Neural crest cell (in vitro differentiated cells): ENCODE measurements around the gene DNASE1L3. TPM values are rescaled to one million over a fixed set of nuclear protein-coding genes. Genes with fewer than 3 reads are reported as not detected.
A peak's percentile ranks its signal among the peaks of the same experiment; 100 is the strongest.

ENCODE experiments used
- DNase-seq: peaks from one replicate; pipeline ENCODE4 v3.0.0; 2021; ENCODE audit warnings: low read depth, mixed read lengths, low spot score
- H3K27ac Mint-ChIP-seq: one replicate; pipeline ENCODE4 v1.8.0; 2021; ENCODE audit warnings: mild to moderate bottlenecking, mixed read lengths; ENCODE audit not compliant: unreplicated experiment
- H3K27me3 Mint-ChIP-seq: 2 replicates; pipeline ENCODE4 v1.8.0; 2021; ENCODE audit warnings: low read depth, mild to moderate bottlenecking, mixed read lengths
- H3K36me3 Mint-ChIP-seq: 2 replicates; pipeline ENCODE4 v1.8.0; 2021; ENCODE audit warnings: low read depth, mild to moderate bottlenecking, mixed read lengths
- H3K4me1 Mint-ChIP-seq: 2 replicates; pipeline ENCODE4 v1.8.0; 2021; ENCODE audit warnings: mixed read lengths
- H3K4me3 Mint-ChIP-seq: one replicate; pipeline ENCODE4 v1.8.0; 2021; ENCODE audit warnings: mild to moderate bottlenecking, mixed read lengths
- H3K9me3 Mint-ChIP-seq: 2 replicates; pipeline ENCODE4 v1.8.0; 2021; ENCODE audit warnings: mixed read lengths
- CTCF ChIP-seq: fragments of 200-600 bp; sonication (generic); conservative IDR thresholded peaks from 2 replicates; pipeline ENCODE4 v1.5.0; 2021; ENCODE audit warnings: antibody characterized with exemption, mild to moderate bottlenecking
- total RNA-seq: library from RNA; stranded (reverse); gene quantifications from 2 replicates; pipeline ENCODE4 v1.2.1, GENCODE V29; 2021

The DNASE1L3 gene
- total RNA-seq, 1 donor from 2014 or later, result not detected

- no peak for DNase-seq
- Mint-ChIP-seq H3K4me3 (no peak overlapping the region), H3K4me1 (peaks cover 5% of the 10 kb centered on the region), H3K27me3 (no peaks in the 10 kb centered on the region), H3K9me3 (no peaks in the 10 kb centered on the region), H3K36me3 (peaks cover 4% of the 10 kb centered on the region), H3K27ac (no peak overlapping the region)
- TF ChIP-seq CTCF, result no peak
Measured at GRCh38 chr3:58164199-58164879, 46.4 kb downstream of the DNASE1L3 start.

- no peaks in the 10 kb centered on the region for H3K9me3 Mint-ChIP-seq
- H3K27ac Mint-ChIP-seq, result peak overlapping the region; percentile 57
- peaks cover 4% of the 10 kb centered on the region for H3K36me3 Mint-ChIP-seq
- no peaks in the 10 kb centered on the region for H3K27me3 Mint-ChIP-seq
- TF ChIP-seq CTCF, result no peak
- no peak for DNase-seq
- H3K4me3 Mint-ChIP-seq, result no peak overlapping the region
- peaks cover 5% of the 10 kb centered on the region for H3K4me1 Mint-ChIP-seq
Measured at GRCh38 chr3:58163234-58163633, 47.5 kb downstream of the DNASE1L3 start.

GRCh38 chr3:58161435-58162398, 49.1 kb downstream of the DNASE1L3 start:
- Mint-ChIP-seq H3K27me3 (no peaks in the 10 kb centered on the region), H3K27ac (no peak overlapping the region), H3K36me3 (peaks cover 2% of the 10 kb centered on the region), H3K4me3 (no peak overlapping the region), H3K9me3 (no peaks in the 10 kb centered on the region), H3K4me1 (peaks cover 14% of the 10 kb centered on the region)
- no peak for DNase-seq
- no peak for TF ChIP-seq CTCF

GRCh38 chr3:58160399-58160798, 50.4 kb downstream of the DNASE1L3 start:
- H3K36me3 Mint-ChIP-seq, result peaks cover 2% of the 10 kb centered on the region
- no peak for DNase-seq
- H3K27me3 Mint-ChIP-seq, result no peaks in the 10 kb centered on the region
- H3K4me3 Mint-ChIP-seq, result no peak overlapping the region
- no peaks in the 10 kb centered on the region for H3K9me3 Mint-ChIP-seq
- no peak for TF ChIP-seq CTCF
- peaks cover 11% of the 10 kb centered on the region for H3K4me1 Mint-ChIP-seq
- H3K27ac Mint-ChIP-seq, result no peak overlapping the region

- TF ChIP-seq CTCF, result no peak
- Mint-ChIP-seq H3K4me3 (no peak overlapping the region), H3K27ac (no peak overlapping the region), H3K36me3 (peaks cover 2% of the 10 kb centered on the region), H3K9me3 (no peaks in the 10 kb centered on the region), H3K27me3 (no peaks in the 10 kb centered on the region), H3K4me1 (peaks cover 9% of the 10 kb centered on the region)
- no peak for DNase-seq
Measured at GRCh38 chr3:58158442-58159153, 52.2 kb downstream of the DNASE1L3 start.
